Bronchial epithelial cell (primary cell): Measurements from ENCODE around the gene KMT5B. TPM values are rescaled to one million over a fixed set of nuclear protein-coding genes. Genes with fewer than 3 reads are reported as not detected.

Source experiments
- DNase-seq: peaks from one replicate; pipeline ENCODE4 v3.0.0-alpha.2; 2010; ENCODE audit warnings: low read depth
- FAIRE-seq: peaks from 2 replicates; lab custom pipeline; 2011; peaks lifted over from hg19 to GRCh38; lab: Jason Lieb, UNC
- H3K27me3 ChIP-seq: 2 replicates; pipeline ENCODE4 v1.5.1; 2011; ENCODE audit warnings: low read length; ENCODE audit not compliant: control insufficient read depth, insufficient read depth
- H3K36me3 ChIP-seq: 2 replicates; pipeline ENCODE4 v1.5.1; 2011; ENCODE audit warnings: low read length; ENCODE audit not compliant: control insufficient read depth, insufficient read depth
- H3K4me3 ChIP-seq: 2 replicates; pipeline ENCODE4 v1.5.1; 2011; ENCODE audit warnings: mild to moderate bottlenecking, low read depth, low read length, control low read depth
- total RNA-seq: library from RNA; depleted of rRNA; stranded (reverse); fragments of >200 nt; gene quantifications from 2 replicates; pipeline ENCODE4 v1.2.1, GENCODE V29; 2014
- TF ChIP-seq, protein P1 (sequence below): IDR thresholded peaks from 2 replicates; pipeline ENCODE4 v1.5.1; 2011; ENCODE audit warnings: mild to moderate bottlenecking, moderate library complexity, low read length, control low read depth, inconsistent platforms; ENCODE audit not compliant: insufficient read depth, severe bottlenecking

The KMT5B gene
- total RNA-seq, 1 donor from 2014 or later = 35.8 TPM

DNA sequence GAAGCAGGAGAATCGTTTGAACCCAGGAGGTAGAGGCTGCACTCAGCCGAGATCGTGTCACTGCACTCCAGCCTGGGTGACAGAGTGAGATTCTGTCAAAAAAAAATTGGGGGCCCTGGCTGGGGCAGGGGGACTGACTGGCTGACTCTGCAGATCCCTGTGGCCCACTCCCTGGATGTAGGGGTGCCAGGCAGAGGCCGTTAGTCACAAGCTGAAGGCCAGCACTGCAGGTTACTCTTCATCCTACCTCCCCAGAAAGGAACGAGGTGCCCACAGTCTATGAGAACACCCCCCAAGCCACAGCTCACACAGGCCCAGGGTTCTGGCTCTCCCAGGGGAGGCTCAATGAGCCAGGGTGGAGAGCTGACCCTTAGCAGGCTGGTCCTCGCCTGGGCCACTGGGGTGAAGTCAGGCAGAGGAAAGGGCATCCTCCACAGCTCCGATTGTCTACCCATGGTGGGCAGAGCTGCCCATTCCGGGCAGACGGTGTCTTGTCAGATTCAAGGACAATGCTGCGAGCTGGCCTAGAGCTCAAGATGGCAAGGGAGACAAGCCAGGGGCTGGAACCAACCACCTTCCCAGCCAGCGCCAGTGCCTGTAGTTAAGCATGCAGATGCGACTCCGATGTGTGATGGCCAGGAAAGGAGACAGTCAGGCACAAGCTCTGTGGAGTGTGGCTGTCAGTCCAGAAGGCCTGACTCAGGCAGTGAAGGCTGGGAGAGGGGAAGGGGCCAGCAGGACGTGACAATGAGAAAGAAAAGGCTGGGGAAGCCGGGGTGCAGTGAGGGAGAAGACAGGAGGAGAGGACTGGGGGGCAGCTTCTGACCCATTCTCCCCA, 46.2 kb upstream of the KMT5B start:
- FAIRE-seq (no peak), DNase-seq (no peak)
- TF ChIP-seq, protein P1, sequence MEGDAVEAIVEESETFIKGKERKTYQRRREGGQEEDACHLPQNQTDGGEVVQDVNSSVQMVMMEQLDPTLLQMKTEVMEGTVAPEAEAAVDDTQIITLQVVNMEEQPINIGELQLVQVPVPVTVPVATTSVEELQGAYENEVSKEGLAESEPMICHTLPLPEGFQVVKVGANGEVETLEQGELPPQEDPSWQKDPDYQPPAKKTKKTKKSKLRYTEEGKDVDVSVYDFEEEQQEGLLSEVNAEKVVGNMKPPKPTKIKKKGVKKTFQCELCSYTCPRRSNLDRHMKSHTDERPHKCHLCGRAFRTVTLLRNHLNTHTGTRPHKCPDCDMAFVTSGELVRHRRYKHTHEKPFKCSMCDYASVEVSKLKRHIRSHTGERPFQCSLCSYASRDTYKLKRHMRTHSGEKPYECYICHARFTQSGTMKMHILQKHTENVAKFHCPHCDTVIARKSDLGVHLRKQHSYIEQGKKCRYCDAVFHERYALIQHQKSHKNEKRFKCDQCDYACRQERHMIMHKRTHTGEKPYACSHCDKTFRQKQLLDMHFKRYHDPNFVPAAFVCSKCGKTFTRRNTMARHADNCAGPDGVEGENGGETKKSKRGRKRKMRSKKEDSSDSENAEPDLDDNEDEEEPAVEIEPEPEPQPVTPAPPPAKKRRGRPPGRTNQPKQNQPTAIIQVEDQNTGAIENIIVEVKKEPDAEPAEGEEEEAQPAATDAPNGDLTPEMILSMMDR = no peak

DNA sequence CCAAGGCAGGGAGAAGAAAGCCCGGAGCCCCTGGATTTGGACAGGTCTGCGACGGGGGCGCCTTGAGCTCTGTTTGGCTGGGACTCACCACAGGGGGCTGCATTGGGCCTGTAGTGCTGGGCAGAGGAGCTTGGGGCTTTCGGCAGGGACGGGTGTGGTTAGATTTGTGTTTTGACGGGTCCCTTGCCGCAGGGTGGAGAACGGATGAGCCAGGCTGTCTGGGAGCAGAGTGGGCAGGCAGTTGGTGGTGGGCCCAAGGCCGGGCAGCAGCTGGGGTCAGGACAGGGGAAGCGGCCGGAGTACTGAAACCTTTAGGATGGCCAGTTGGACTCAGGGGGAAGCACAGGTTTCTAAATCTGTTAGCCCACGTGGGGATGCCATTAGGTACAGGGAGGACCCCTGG, 45.3 kb upstream of the KMT5B start:
- Histone ChIP-seq H3K27me3 (no peaks in the 10 kb centered on the region), H3K36me3 (peaks cover 7% of the 10 kb centered on the region), H3K4me3 (no peak overlapping the region)
- DNase-seq (no peak), FAIRE-seq (no peak)
- TF ChIP-seq, protein P1 = no peak

More for the DNA sequence above, 46.2 kb upstream of the KMT5B start:
- no peaks in the 10 kb centered on the region for H3K27me3 ChIP-seq
- no peak overlapping the region for H3K4me3 ChIP-seq
- peaks cover 12% of the 10 kb centered on the region for H3K36me3 ChIP-seq

DNA sequence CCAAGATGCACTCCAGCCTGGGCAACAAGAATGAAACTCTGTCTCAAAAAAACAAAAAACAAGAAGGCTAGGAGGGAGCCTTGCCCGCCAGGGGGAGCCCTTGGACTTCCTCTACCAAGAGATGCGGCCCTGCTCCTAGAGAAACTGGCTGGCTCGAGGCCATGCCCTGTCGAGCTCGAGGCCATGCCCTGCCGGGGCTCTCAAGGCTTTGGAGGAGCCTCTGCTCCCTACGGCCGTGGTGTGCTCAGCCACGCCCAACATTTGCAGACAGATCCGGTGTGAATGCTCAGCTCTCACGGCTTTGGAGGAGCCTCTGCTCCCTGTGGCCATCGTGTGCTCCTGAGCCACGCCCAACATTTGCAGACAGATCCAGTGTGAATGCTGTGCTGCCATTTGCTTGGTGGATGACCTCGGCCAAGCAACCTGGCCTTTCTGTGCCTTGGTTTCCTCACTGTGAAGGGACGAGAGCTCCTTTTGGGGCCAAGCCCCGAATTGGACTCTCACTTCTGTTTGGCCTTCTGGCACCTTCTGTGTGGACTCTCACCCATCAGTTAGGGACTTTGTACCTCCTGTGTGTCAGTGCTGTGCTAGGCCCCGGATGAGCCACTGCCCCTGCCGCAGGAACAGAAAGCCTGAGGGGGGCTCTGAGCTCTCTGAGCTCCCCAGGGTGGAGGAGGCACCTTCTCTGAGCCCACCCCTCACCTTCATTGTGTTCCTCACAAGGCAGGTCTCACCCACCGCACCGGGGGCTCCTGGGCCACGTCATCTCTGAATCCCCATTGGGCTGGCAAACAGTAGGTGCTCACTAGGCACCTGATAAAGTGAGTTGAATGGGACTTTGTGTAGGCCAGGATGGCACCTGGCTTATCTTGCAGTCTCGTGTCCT, 44.6 kb upstream of the KMT5B start:
- DNase-seq (peak; percentile 72), FAIRE-seq (no peak)
- H3K27me3 ChIP-seq = no peaks in the 10 kb centered on the region
- peaks cover 7% of the 10 kb centered on the region for H3K36me3 ChIP-seq
- no peak overlapping the region for H3K4me3 ChIP-seq
- TF ChIP-seq, protein P1 = peak; percentile 91

DNA sequence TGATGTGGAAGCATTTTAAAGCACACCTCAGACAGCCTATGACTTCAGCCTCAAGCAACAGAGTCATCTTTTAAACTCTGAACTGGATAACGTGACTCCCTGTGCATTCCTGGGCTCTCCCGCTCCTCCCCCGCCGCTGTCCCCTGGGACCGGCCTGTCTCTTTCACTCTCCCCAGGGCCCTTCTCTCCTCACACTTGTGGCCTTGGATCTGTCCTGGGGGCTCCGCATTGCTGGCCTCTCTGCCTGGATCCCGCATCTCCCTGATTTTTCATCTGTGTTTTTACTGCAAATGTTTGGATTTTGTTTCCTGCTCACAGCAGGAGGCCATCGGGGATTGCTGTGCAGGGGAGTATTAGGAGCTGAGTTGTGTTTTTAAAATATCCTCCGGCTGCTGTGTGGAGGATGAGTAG, 43.2 kb upstream of the KMT5B start:
- H3K36me3 ChIP-seq = no peaks in the 10 kb centered on the region
- FAIRE-seq (no peak), DNase-seq (no peak)
- no peak overlapping the region for H3K4me3 ChIP-seq
- TF ChIP-seq, protein P1 = no peak
- H3K27me3 ChIP-seq = no peaks in the 10 kb centered on the region

DNA sequence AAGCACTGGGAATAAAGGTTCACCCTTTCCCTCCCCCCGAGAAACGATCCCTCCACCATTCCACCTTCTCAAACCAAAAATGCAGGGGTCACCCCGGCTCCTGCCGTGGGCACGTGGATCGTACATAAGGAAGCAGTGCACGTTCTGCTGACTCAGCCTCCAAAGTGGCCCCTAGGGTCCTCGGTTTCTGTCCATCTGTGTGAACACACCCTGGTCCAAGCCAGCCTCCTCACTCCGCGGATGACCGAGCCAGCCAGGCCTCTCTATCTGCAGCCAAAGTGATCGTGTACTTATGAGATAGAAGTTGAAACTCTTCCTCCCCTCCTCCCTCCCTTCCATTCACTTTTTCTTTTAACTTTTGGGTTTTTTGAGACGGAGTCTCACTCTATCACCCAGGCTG, 42.4 kb upstream of the KMT5B start:
- TF ChIP-seq, protein P1 = no peak
- DNase-seq (no peak), FAIRE-seq (no peak)
- Histone ChIP-seq H3K4me3 (no peak overlapping the region), H3K27me3 (no peaks in the 10 kb centered on the region), H3K36me3 (no peaks in the 10 kb centered on the region)
